ENCODE results near the gene EPHA7. TPM values are rescaled to one million over a fixed set of nuclear protein-coding genes. Genes with fewer than 3 reads are reported as not detected.

The EPHA7 gene
- total and polyA plus RNA-seq, 2 donors (not counting 3 experiments of a cell fraction or from before 2014, with no cell fraction given) = not detected

- dilution Hi-C loops (cut with MboI; ENCODE audit: extremely low pct_ligation_motif_present, low sequenced_read_pairs) = no loop called here
- no peak for TF ChIP-seq MAX (IDR thresholded peaks at IDR 0.05; ENCODE audit: insufficient read depth, insufficient read length)
- no peak for TF ChIP-seq POLR2AphosphoS5 (IDR thresholded peaks at IDR 0.05; ENCODE audit: insufficient read depth, low read depth, low read length)
- no peak for TF ChIP-seq EZH2 (IDR thresholded peaks at IDR 0.05; ENCODE audit: borderline replicate concordance, low read depth, low read length, severe bottlenecking)
- TF ChIP-seq FOS (IDR thresholded peaks at IDR 0.05; ENCODE audit: borderline replicate concordance, insufficient read depth, low read length) = no peak
- TF ChIP-seq POLR2A (IDR thresholded peaks at IDR 0.05; ENCODE audit: low read depth, low read length) = no peak
- TF ChIP-seq CTCF (IDR thresholded peaks at IDR 0.05; ENCODE audit: extremely low read depth in 1 of 2, insufficient read depth in 1 of 2, low read depth in 1 of 2, low read length in 2 of 2) = no peak
- TF ChIP-seq JUN (IDR thresholded peaks at IDR 0.05; ENCODE audit: borderline replicate concordance, insufficient read depth, insufficient read length, low read depth) = no peak
- TF ChIP-seq GATA2 (IDR thresholded peaks at IDR 0.05; ENCODE audit: insufficient read depth, insufficient read length, low read depth, low read length) = no peak
- no peak for TF ChIP-seq MYC (IDR thresholded peaks at IDR 0.05; ENCODE audit: low read depth, low read length)
- CTCF ChIA-PET = interaction anchor here (1.4 to 1.5 kb wide), 2 partner anchors 15 to 24 kb away, joined by 3 to 4 read pairs; no protein-coding TSS in a partner anchor
These were observed 28.5 kb upstream of the EPHA7 start for GRCh38 chr6:93447874-93448273.

More at GRCh38 chr6:93447874-93448273, 28.5 kb upstream of the EPHA7 start:
- no TSS peak for BruUV-seq (replicated peaks)
- H3K4me2 ChIP-seq (ENCODE audit: insufficient read depth, low read length) = no peak overlapping the region
- H3K9me3 ChIP-seq (replicated peaks; ENCODE audit: control insufficient read depth, insufficient read depth, low read length) = no peaks in the 10 kb centered on the region
- no peaks in the 10 kb centered on the region for H3K4me1 ChIP-seq (ENCODE audit: control insufficient read depth, extremely low read depth, insufficient read depth, low read length)
- intact Hi-C loops (cut with micrococcal nuclease) = no loop called here
- FAIRE-seq (peak; percentile 62), DNase-seq (ENCODE audit: low read depth, low spot score) (no peak)
- no peak overlapping the region for H2AFZ ChIP-seq (ENCODE audit: low read depth, low read length)
- no peak overlapping the region for H3K27ac ChIP-seq (ENCODE audit: insufficient read depth, low read depth, low read length)
- no peaks in the 10 kb centered on the region for H4K20me1 ChIP-seq (replicated peaks; ENCODE audit: control insufficient read depth, extremely low read depth, insufficient read depth, low read length)
- no peaks in the 10 kb centered on the region for H3K27me3 ChIP-seq (ENCODE audit: control insufficient read depth in 2 of 2, insufficient read depth in 2 of 2, low read length in 2 of 2)
- POLR2A ChIA-PET = no interaction called here
- no peaks in the 10 kb centered on the region for H3K36me3 ChIP-seq (ENCODE audit: control insufficient read depth in 2 of 2, extremely low read depth in 1 of 2, insufficient read depth in 2 of 2, low read length in 2 of 2)
- no peak overlapping the region for H3K4me3 ChIP-seq (replicated peaks in 1 of 3; ENCODE audit: insufficient read depth in 1 of 3, low read depth in 1 of 3, low read length in 3 of 3)
- no peaks in the 10 kb centered on the region for H3K79me2 ChIP-seq (ENCODE audit: control insufficient read depth, insufficient read depth, low read length)
- H3K9me1 ChIP-seq (replicated peaks; ENCODE audit: control insufficient read depth, extremely low read depth, insufficient read depth, low read length) = no peaks in the 10 kb centered on the region
- no peak overlapping the region for H3K9ac ChIP-seq (replicated peaks; ENCODE audit: extremely low read depth, insufficient read depth, low read length)

All from endothelial cell of umbilical vein (primary cell).